Nephron (organoid): ENCODE data around the gene PRKN.

Experiments used
- H3K27ac Mint-ChIP-seq, 3 experiments: 2 replicates each; pipeline ENCODE4 v1.8.0; 2020; ENCODE audit warnings: mixed read lengths in 3 of 3, mild to moderate bottlenecking in 2 of 3, moderate library complexity in 1 of 3
- H3K27me3 Mint-ChIP-seq: 2 replicates; pipeline ENCODE4 v1.8.0; 2021; ENCODE audit warnings: low read depth, mild to moderate bottlenecking, moderate library complexity, mixed read lengths
- H3K36me3 Mint-ChIP-seq: 2 replicates; pipeline ENCODE4 v1.8.0; 2020; ENCODE audit warnings: low read depth, mixed read lengths
- H3K4me1 Mint-ChIP-seq: 2 replicates; pipeline ENCODE4 v1.8.0; 2020; ENCODE audit warnings: mixed read lengths
- H3K4me3 Mint-ChIP-seq, 3 experiments: 2 replicates each; pipeline ENCODE4 v1.8.0; 2020; ENCODE audit warnings: mild to moderate bottlenecking in 3 of 3, mixed read lengths in 3 of 3, moderate library complexity in 2 of 3
- H3K9me3 Mint-ChIP-seq: 2 replicates; pipeline ENCODE4 v1.8.0; 2020; ENCODE audit warnings: mixed read lengths
- CTCF ChIP-seq, 3 experiments: fragments of 200-600 bp; sonication (generic); IDR thresholded peaks; one replicate each; pipeline ENCODE4 v1.5.0; 2021; ENCODE audit warnings: antibody characterized with exemption in 3 of 3; ENCODE audit not compliant: unreplicated experiment in 3 of 3

PRKN gene

GRCh38 chr6:162069995-162070394 is 657.6 kb downstream of the PRKN start:
- peaks cover 40% of the 10 kb centered on the region for H3K9me3 Mint-ChIP-seq
- no peak overlapping the region for H3K27ac Mint-ChIP-seq
- H3K4me1 Mint-ChIP-seq, result peaks cover 4% of the 10 kb centered on the region
- no peaks in the 10 kb centered on the region for H3K36me3 Mint-ChIP-seq
- no peak for TF ChIP-seq CTCF (IDR thresholded peaks at IDR 0.05; ENCODE audit: unreplicated experiment in 3 of 3)
- H3K4me3 Mint-ChIP-seq, result no peak overlapping the region
- no peaks in the 10 kb centered on the region for H3K27me3 Mint-ChIP-seq

- peaks cover 4% of the 10 kb centered on the region for H3K4me1 Mint-ChIP-seq
- H3K4me3 Mint-ChIP-seq, result no peak overlapping the region
- no peaks in the 10 kb centered on the region for H3K27me3 Mint-ChIP-seq
- H3K9me3 Mint-ChIP-seq, result peaks cover 40% of the 10 kb centered on the region
- no peak overlapping the region for H3K27ac Mint-ChIP-seq
- no peak for TF ChIP-seq CTCF (IDR thresholded peaks at IDR 0.05; ENCODE audit: unreplicated experiment in 3 of 3)
- no peaks in the 10 kb centered on the region for H3K36me3 Mint-ChIP-seq
Measured at GRCh38 chr6:162068340-162068739, 659.2 kb downstream of the PRKN start.

- Mint-ChIP-seq H3K9me3 (peaks cover 21% of the 10 kb centered on the region), H3K27ac (no peak overlapping the region), H3K4me1 (peaks cover 11% of the 10 kb centered on the region), H3K27me3 (no peaks in the 10 kb centered on the region), H3K4me3 (no peak overlapping the region), H3K36me3 (no peaks in the 10 kb centered on the region)
- TF ChIP-seq CTCF (IDR thresholded peaks at IDR 0.05; ENCODE audit: unreplicated experiment in 3 of 3), result no peak
Measured at GRCh38 chr6:162063666-162064065, 663.9 kb downstream of the PRKN start.

- Mint-ChIP-seq H3K4me1 (peaks cover 17% of the 10 kb centered on the region), H3K4me3 (no peak overlapping the region), H3K27me3 (peaks cover 4% of the 10 kb centered on the region)
Measured at GRCh38 chr6:162058281-162058875, 669.2 kb downstream of the PRKN start.

GRCh38 chr6:162056745-162057144 is 670.8 kb downstream of the PRKN start:
- Mint-ChIP-seq H3K27ac (peak overlapping the region; percentile 15 to 67 (median 20)), H3K4me1 (peaks cover 17% of the 10 kb centered on the region), H3K27me3 (peaks cover 4% of the 10 kb centered on the region), H3K36me3 (no peaks in the 10 kb centered on the region), H3K4me3 (no peak overlapping the region), H3K9me3 (no peaks in the 10 kb centered on the region)
- no peak for TF ChIP-seq CTCF (IDR thresholded peaks at IDR 0.05; ENCODE audit: unreplicated experiment in 3 of 3)

More at GRCh38 chr6:162058281-162058875, 669.2 kb downstream of the PRKN start:
- Mint-ChIP-seq H3K36me3 (no peaks in the 10 kb centered on the region), H3K9me3 (no peaks in the 10 kb centered on the region), H3K27ac (no peak overlapping the region)
- no peak for TF ChIP-seq CTCF (IDR thresholded peaks at IDR 0.05; ENCODE audit: unreplicated experiment in 3 of 3)

GRCh38 chr6:162056061-162056460 is 671.5 kb downstream of the PRKN start:
- Mint-ChIP-seq H3K27me3 (peaks cover 4% of the 10 kb centered on the region), H3K9me3 (no peaks in the 10 kb centered on the region), H3K4me3 (no peak overlapping the region), H3K4me1 (peaks cover 10% of the 10 kb centered on the region), H3K36me3 (no peaks in the 10 kb centered on the region), H3K27ac (no peak overlapping the region)
- TF ChIP-seq CTCF (IDR thresholded peaks at IDR 0.05; ENCODE audit: unreplicated experiment in 3 of 3), result no peak
